ENCODE measurements around the gene GORASP1. TPM values are rescaled to one million over a fixed set of nuclear protein-coding genes. Genes with fewer than 3 reads are reported as not detected.

GORASP1 gene
- total RNA-seq, 8 experiments from 2014 or later, result 25.9 to 67.3 (median 38.2) TPM

DNA sequence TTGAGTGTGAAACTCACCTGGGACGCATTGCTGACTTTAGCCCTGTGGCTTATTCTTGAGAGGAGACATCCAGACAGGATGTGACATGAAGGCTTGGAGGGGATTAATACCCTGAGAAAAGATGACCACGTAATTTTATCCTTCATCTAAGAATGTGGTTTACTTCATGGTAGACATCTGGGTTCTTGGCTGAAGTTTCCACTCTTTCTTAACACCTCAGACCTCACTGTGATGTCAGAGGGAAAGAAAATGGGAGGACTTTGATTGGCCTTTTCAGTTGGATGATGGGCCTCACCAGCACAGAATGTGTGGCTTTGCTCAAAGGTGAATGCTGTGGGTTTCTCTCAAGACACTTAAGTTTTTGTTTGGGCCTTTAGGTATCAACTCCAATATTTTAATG lies 16.5 kb downstream of the GORASP1 start:
- 40 to 100% (median 90%) methylated on average over 1 to 2 of the region's 2 CpGs; no CpG with 5 or more reads in 1 of the 10 experiments for WGBS, 10 experiments
- ATAC-seq (replicated peaks in 6 of 8), result no peak
- Histone ChIP-seq H3K4me1 (replicated peaks in 1 of 2) (no peaks in the 10 kb centered on the region), H3K4me3 (no peak overlapping the region), H3K27ac (no peak overlapping the region)
- in situ Hi-C loops (cut with MboI; ENCODE audit: low pct_unique_long_range_greater_than_20kb in 2 of 9, low sequenced_read_pairs in 9 of 9, unreplicated experiment in 9 of 9), result no loop called here

DNA sequence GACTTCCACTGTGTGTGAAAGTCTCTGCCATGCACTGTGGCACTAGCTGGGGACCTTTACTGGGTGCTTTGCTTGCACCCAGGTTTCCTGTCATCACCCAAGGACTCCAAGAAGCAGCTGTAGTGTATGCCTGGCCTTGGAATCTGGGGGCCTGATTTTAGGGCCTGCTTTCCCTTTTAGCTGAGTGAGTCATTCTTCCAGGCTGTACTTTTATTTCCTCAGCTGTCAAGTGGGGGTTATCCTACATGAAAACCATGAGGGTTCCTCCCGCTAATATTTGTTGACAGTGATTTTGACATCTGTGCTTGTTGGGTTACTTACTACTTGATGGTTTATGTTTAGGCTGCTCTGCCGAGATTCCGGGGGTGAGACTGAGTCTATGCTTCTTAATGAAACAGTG lies 18.5 kb downstream of the GORASP1 start:
- Histone ChIP-seq H3K27ac (no peak overlapping the region), H3K4me1 (replicated peaks in 1 of 2) (no peaks in the 10 kb centered on the region), H3K4me3 (no peak overlapping the region)
- 14 to 100% (median 82%) methylated on average over 1 to 3 of the region's 3 CpGs; no CpG with 5 or more reads in 2 of the 10 experiments for WGBS, 10 experiments
- in situ Hi-C loops (cut with MboI; ENCODE audit: low pct_unique_long_range_greater_than_20kb in 2 of 9, low sequenced_read_pairs in 9 of 9, unreplicated experiment in 9 of 9), result no loop called here
- ATAC-seq (replicated peaks in 6 of 8), result no peak

DNA sequence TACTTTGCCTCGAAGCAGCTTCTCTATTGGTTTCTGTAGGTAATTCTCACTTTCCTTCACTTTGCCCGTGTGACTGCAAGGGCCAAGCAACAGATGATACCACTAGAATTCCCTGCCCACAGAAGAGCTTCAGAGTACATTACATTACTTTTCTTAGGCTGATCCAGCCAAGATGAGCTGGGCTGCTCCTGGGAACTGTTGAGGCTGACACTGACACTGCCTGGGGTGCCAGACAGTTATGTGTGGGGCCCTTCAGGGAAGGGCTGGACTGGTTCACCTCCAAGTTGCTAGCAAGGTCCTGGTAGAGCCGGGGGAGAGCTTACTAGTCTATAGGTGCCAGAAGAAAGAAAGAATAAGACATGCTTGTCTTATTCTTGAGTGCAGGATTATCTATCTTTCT lies 19.0 kb downstream of the GORASP1 start:
- 17 to 100% (median 90%) methylated on average over 1 to 2 of the region's 3 CpGs; no CpG with 5 or more reads in 1 of the 10 experiments for WGBS, 10 experiments
- H3K27ac ChIP-seq, result no peak overlapping the region
- H3K4me3 ChIP-seq, result no peak overlapping the region
- ATAC-seq (replicated peaks in 6 of 8), result no peak
- in situ Hi-C loops (cut with MboI; ENCODE audit: low pct_unique_long_range_greater_than_20kb in 2 of 9, low sequenced_read_pairs in 9 of 9, unreplicated experiment in 9 of 9), result no loop called here
- H3K4me1 ChIP-seq (replicated peaks in 1 of 2), result no peaks in the 10 kb centered on the region

DNA sequence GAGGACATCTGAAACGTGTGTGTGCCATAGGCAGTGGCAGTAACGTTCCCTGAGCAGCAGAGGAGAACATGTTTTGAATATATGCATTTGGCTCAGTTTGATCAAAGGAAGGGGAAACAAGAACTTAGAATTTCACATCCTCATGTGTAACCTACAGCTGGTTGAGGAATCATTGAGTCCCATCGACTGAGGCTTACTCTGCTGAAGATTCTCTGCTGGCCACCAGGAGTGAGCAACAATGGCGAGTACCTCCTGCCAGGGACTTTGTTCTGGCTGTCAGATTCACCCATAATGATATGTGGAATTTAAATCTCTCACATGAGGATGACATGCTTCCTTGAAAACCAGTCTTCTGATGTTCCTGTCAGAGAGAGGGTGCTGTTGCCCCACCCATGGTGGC lies 21.3 kb downstream of the GORASP1 start:
- WGBS, 10 experiments, result 18 to 100% (median 79%) methylated on average over 2 to 3 of the region's 4 CpGs; no CpG with 5 or more reads in 3 of the 10 experiments
- no peak overlapping the region for H3K4me3 ChIP-seq
- in situ Hi-C loops (cut with MboI; ENCODE audit: low pct_unique_long_range_greater_than_20kb in 2 of 9, low sequenced_read_pairs in 9 of 9, unreplicated experiment in 9 of 9), result no loop called here
- H3K27ac ChIP-seq, result no peak overlapping the region
- no peaks in the 10 kb centered on the region for H3K4me1 ChIP-seq (replicated peaks in 1 of 2)
- ATAC-seq (replicated peaks in 6 of 8), result peak in 2 of 8 experiments; percentile 45 to 52

DNA sequence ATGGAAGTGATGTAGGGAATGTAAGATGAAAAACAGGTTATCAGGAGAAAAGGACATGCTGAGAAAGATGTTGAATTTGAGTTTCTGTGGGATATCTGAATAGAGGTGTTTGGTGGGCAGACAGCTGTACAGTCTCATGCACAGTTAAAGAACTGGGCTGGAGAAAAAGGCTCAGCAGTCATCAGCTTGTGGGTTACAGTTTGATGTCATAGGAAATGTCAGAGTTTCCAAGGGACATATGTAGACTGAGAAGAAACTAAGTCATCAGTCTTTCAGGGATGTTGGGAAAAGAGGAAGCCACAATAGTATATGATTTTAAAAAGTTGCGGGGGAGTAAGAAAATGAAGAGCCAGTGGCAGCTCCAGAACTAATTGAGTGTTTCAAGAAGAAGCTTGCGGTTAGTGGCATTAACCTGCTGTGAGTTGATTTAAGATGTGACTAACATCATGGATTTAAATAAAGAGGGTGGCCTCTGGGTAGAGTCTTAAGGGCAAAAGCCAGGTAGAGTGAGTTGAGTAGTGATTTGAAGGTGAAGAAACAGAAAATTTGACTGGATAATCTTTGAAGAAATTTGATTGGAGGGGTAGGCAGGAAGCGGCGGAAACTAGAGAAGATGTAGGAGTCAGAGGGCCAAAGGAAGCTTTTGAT lies 24.6 kb downstream of the GORASP1 start:
- in situ Hi-C loops (cut with MboI; ENCODE audit: low pct_unique_long_range_greater_than_20kb in 2 of 9, low sequenced_read_pairs in 9 of 9, unreplicated experiment in 9 of 9), result no loop called here
- ATAC-seq (replicated peaks in 6 of 8), result no peak
- WGBS, 10 experiments, result 95 to 100% (median 100%) methylated on average over 1 to 4 of the region's 4 CpGs; no CpG with 5 or more reads in 1 of the 10 experiments
- Histone ChIP-seq H3K4me3 (no peak overlapping the region), H3K4me1 (replicated peaks in 1 of 2) (no peaks in the 10 kb centered on the region), H3K27ac (no peak overlapping the region)

DNA sequence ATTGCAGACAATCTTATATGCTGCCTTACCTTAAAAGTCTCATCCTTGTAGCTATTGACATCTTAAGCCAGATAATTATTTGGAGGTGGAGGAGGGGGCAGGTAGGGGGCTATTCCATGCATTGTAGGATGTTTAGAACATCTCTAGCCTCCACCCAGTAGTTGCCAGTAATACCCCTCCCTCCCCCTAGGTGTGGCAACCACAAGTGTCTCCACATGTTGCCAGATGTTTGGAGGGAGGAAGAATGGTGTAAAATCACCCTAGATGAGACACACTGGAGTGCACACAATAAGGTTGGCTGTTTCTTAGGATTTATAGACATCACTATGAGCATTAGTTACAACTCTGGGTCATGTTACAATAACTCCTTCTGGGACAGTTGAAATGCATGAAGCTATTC lies 27.4 kb downstream of the GORASP1 start:
- in situ Hi-C loops (cut with MboI; ENCODE audit: low pct_unique_long_range_greater_than_20kb in 2 of 9, low sequenced_read_pairs in 9 of 9, unreplicated experiment in 9 of 9), result no loop called here
- peak in 2 of 8 experiments; percentile 84 to 94 for ATAC-seq (replicated peaks in 6 of 8)

DNA sequence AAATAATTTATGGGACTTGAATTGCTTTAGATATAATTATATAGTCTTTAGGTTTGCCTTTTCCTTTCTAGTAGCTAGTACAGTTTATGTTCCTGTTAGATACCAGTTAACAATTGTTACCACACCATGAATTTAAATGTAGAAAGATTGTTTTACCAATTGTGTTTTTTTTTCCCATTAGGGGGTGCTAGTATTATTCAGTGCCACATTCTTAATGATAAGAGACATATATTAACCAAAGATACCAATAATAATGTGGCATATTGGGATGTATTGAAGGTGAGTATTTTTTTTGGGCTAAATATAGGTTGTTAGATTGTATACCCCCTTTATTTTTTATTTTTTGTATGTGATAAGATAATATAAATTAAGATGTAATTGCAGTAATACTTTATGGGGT lies 27.9 kb downstream of the GORASP1 start:
- Histone ChIP-seq H3K4me3 (no peak overlapping the region), H3K27ac (no peak overlapping the region), H3K4me1 (replicated peaks in 1 of 2) (no peaks in the 10 kb centered on the region)
- in situ Hi-C loops (cut with MboI; ENCODE audit: low pct_unique_long_range_greater_than_20kb in 2 of 9, low sequenced_read_pairs in 9 of 9, unreplicated experiment in 9 of 9), result no loop called here
- ATAC-seq (replicated peaks in 6 of 8), result no peak

More for the DNA sequence above, 27.4 kb downstream of the GORASP1 start:
- Histone ChIP-seq H3K4me1 (replicated peaks in 1 of 2) (no peaks in the 10 kb centered on the region), H3K27ac (no peak overlapping the region), H3K4me3 (no peak overlapping the region)

DNA sequence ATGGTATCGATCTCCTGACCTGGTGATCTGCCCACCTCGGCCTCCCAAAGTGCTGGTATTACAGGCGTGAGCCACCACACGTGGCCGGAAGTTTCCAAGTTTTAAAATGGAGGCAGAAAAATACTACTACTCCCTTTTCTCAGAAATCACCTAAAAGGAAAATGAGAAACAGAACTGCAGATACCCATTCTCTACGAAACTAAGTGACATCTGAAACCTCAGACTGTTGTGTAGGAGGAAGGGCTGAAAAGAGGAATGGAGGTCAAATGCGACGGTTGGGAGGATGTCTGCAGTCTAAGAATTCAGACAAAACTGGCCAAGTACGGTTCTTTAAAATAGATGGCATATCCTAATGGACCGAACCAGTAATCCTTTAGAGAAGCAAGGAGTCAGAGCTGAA lies 31.5 kb downstream of the GORASP1 start:
- H3K27ac ChIP-seq, result no peak overlapping the region
- no peak overlapping the region for H3K4me3 ChIP-seq
- H3K4me1 ChIP-seq (replicated peaks in 1 of 2), result no peaks in the 10 kb centered on the region
- in situ Hi-C loops (cut with MboI; ENCODE audit: low pct_unique_long_range_greater_than_20kb in 2 of 9, low sequenced_read_pairs in 9 of 9, unreplicated experiment in 9 of 9), result no loop called here
- ATAC-seq (replicated peaks in 6 of 8), result no peak
- WGBS, 10 experiments, result 87 to 100% (median 94%) methylated on average over 3 to 10 of the region's 10 CpGs; no CpG with 5 or more reads in 2 of the 10 experiments

DNA sequence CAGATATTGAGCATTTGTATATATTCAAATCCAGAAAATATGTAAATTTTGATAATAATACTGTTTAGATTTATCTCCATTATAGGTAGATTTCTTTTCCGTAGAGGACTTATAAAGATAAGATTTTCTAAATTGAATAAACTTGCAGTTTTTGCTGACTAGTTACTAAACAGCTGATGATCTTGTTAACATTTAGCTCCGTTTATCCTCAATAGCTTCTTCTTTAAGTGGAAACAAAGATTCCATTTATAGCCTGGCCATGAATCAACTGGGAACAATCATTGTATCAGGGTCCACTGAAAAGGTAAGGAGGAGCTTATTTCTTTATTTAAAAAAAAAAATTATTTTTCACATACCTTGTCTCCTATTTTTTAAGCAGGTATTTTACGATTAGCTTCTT lies 38.9 kb downstream of the GORASP1 start:
- Histone ChIP-seq H3K4me3 (no peak overlapping the region), H3K27ac (no peak overlapping the region), H3K4me1 (replicated peaks in 1 of 2) (no peaks in the 10 kb centered on the region)
- ATAC-seq (replicated peaks in 6 of 8), result no peak
- in situ Hi-C loops (cut with MboI; ENCODE audit: low pct_unique_long_range_greater_than_20kb in 2 of 9, low sequenced_read_pairs in 9 of 9, unreplicated experiment in 9 of 9), result no loop called here
- 83 to 100% (median 95%) methylated on average over 2 to 3 of the region's 3 CpGs for WGBS, 10 experiments

DNA sequence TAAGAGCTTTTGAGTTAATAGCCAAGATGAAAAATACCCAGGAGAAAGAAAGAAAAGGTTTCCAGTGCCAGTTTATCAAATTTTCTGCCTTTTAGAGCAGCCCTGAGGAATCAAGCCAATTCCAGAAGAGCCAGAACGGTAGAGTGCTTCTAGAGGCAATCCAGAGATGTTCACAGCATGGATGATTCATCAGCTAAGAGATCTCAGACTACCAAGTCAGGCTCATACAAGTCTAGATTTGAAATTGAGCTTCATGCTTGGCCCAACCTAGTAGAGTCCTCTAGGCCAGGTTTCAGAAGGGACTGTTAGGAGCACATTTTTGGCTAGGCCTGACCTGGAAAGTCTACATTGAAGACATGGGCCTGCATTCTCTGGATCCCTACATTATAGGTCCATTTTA lies 40.1 kb downstream of the GORASP1 start:
- H3K4me1 ChIP-seq (replicated peaks in 1 of 2), result peaks cover 0 to 1% of the 10 kb centered on the region in 2 donors
- ATAC-seq (replicated peaks in 6 of 8), result no peak
- in situ Hi-C loops (cut with MboI; ENCODE audit: low pct_unique_long_range_greater_than_20kb in 2 of 9, low sequenced_read_pairs in 9 of 9, unreplicated experiment in 9 of 9), result no loop called here
- H3K4me3 ChIP-seq, result no peak overlapping the region
- H3K27ac ChIP-seq, result no peak overlapping the region
- WGBS, 10 experiments, result 0 to 100% (median 40%) methylated on average over 1 of the region's 1 CpG; no CpG with 5 or more reads in 5 of the 10 experiments

DNA sequence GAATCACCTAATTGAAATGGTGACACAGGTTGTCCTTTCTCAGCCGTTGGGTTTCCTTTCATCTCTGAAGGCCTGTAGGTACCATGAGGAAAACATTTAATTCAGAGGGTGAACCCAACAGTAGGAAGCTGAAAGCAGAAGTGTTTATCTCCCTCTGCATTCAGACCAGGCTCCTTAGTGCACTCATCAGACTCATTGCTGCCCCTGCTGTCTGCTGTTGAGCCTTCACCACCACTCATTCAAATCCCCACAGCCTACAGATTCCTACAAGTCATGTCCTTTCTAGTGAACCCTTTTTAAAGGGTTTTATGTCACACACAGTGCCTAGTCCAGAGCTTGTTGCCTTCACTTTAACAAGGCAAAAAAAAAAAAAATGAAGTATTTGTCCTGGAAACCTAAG lies 42.2 kb downstream of the GORASP1 start:
- H3K27ac ChIP-seq, result no peak overlapping the region
- ATAC-seq (replicated peaks in 6 of 8), result peak in 6 of 8 experiments; percentile 39 to 99 (median 87)
- 0 to 57% (median 38%) methylated on average over 1 of the region's 1 CpG; no CpG with 5 or more reads in 3 of the 10 experiments for WGBS, 10 experiments
- peaks cover 0 to 3% of the 10 kb centered on the region in 2 donors for H3K4me1 ChIP-seq (replicated peaks in 1 of 2)
- H3K4me3 ChIP-seq, result no peak overlapping the region
- in situ Hi-C loops (cut with MboI; ENCODE audit: low pct_unique_long_range_greater_than_20kb in 2 of 9, low sequenced_read_pairs in 9 of 9, unreplicated experiment in 9 of 9), result no loop called here

DNA sequence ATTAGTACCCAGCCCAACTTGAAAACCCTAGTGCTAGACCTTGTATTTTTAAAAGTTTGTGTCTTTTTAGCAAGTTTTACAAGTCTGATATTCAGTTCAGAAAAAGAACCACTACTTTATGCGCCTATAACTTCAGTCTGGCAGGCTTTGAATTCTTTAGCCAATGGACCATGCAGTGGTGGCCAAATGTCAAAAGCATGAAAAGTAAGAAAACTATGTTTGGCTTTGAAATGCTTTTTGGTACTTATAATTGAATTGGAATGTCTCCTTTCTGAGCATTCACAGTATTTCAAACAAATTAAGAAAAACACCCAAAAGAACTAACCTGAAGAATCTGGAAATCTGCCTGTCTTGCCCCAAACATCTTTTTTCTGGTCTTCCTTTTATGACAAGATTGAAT lies 42.8 kb downstream of the GORASP1 start:
- in situ Hi-C loops (cut with MboI; ENCODE audit: low pct_unique_long_range_greater_than_20kb in 2 of 9, low sequenced_read_pairs in 9 of 9, unreplicated experiment in 9 of 9), result no loop called here
- whole genome bisulfite sequencing, 10 experiments, result 86 to 100% (median 100%) methylated on average over 1 of the region's 1 CpG; no CpG with 5 or more reads in 3 of the 10 experiments
- H3K4me3 ChIP-seq, result no peak overlapping the region
- no peak overlapping the region for H3K27ac ChIP-seq
- peak in 2 of 8 experiments; percentile 49 to 57 for ATAC-seq (replicated peaks in 6 of 8)
- peaks cover 0 to 3% of the 10 kb centered on the region in 2 donors for H3K4me1 ChIP-seq (replicated peaks in 1 of 2)

DNA sequence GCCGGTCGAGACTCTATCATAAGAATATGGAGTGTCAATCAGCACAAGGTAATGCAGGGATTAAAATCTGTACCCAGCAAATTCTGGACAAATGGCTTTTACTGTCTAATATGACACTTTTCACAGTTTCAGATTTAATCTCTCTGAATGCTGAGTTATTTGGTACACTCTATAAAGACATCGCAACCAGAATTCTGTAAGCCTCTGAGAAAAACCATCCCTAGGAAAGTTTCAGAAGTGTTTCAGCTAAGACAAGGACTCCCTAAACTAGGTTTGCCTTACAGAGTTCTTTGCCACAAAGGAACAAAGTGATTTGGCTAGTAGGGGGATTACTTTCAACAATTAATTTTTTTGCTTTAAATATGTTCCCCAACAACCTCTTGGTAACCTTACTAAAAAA lies 44.3 kb downstream of the GORASP1 start:
- in situ Hi-C loops (cut with MboI; ENCODE audit: low pct_unique_long_range_greater_than_20kb in 2 of 9, low sequenced_read_pairs in 9 of 9, unreplicated experiment in 9 of 9), result no loop called here
- Histone ChIP-seq H3K27ac (no peak overlapping the region), H3K4me3 (no peak overlapping the region), H3K4me1 (replicated peaks in 1 of 2) (peaks cover 0 to 3% of the 10 kb centered on the region in 2 donors)
- ATAC-seq (replicated peaks in 6 of 8), result no peak
- 20 to 100% (median 93%) methylated on average over 1 to 3 of the region's 3 CpGs; no CpG with 5 or more reads in 2 of the 10 experiments for WGBS, 10 experiments

DNA sequence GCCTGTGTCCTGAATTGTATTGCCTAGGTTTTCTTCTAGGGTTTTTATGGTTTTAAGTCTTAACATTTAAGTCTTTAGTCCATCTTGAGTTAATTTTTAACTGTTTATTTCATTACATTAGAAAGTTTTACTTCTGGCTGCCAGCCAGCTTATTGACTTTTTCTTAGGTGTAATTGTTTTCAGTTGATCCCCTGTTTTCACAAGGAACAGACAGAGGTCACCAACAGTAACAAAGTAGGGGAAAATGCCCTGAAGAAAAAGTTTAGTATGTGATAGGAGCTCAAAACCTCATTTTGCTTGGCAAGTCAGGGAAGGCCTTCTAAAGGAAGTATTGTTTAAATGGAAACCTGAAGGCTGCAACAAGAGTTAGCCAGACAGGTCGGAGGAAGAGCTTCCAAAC lies 45.2 kb downstream of the GORASP1 start:
- no peak overlapping the region for H3K4me3 ChIP-seq
- H3K27ac ChIP-seq, result no peak overlapping the region
- in situ Hi-C loops (cut with MboI; ENCODE audit: low pct_unique_long_range_greater_than_20kb in 2 of 9, low sequenced_read_pairs in 9 of 9, unreplicated experiment in 9 of 9), result no loop called here
- ATAC-seq (replicated peaks in 6 of 8), result no peak
- 0 to 62% (median 21%) methylated on average over 1 of the region's 1 CpG; no CpG with 5 or more reads in 2 of the 10 experiments for WGBS, 10 experiments
- H3K4me1 ChIP-seq (replicated peaks in 1 of 2), result peaks cover 0 to 3% of the 10 kb centered on the region in 2 donors

All from motor neuron (in vitro differentiated cells).